NCI-H1092 treated with DMSO at 0.1 percent for 48 hours (cell line): ENCODE results near the gene GNA15.
A peak's percentile ranks its signal among the peaks of the same experiment; 100 is the strongest.
"Not testable (repeated sequence)": the region's sequence is repeated elsewhere in the genome, so short reads cannot be mapped to it uniquely, and the experiment has no call there.

ENCODE experiments used
- DNase-seq: peaks from one replicate; lab custom pipeline; 2025; lab: John Stamatoyannopoulos, UW

GNA15 gene

GRCh38 chr19:3190921-3191805 lies 55.3 kb downstream of the GNA15 start:
- no peak for DNase-seq

GRCh38 chr19:3191806-3192104 lies 55.9 kb downstream of the GNA15 start:
- DNase-seq = not testable (repeated sequence)

GRCh38 chr19:3192228-3192635 lies 56.4 kb downstream of the GNA15 start:
- no peak for DNase-seq

GRCh38 chr19:3192684-3193083 lies 56.9 kb downstream of the GNA15 start:
- no peak for DNase-seq

GRCh38 chr19:3193256-3194105 lies 57.6 kb downstream of the GNA15 start:
- no peak for DNase-seq

- no peak for DNase-seq
These were observed 58.6 kb downstream of the GNA15 start for GRCh38 chr19:3194106-3195087.

- DNase-seq = peak; percentile 12
These were observed 60.5 kb downstream of the GNA15 start for GRCh38 chr19:3196064-3196932.

- no peak for DNase-seq
These were observed 61.0 kb downstream of the GNA15 start for GRCh38 chr19:3196933-3197205.

- no peak for DNase-seq
These were observed 63.3 kb downstream of the GNA15 start for GRCh38 chr19:3198901-3199700.

- no peak for DNase-seq
These were observed 65.4 kb downstream of the GNA15 start for GRCh38 chr19:3201072-3201700.

- no peak for DNase-seq
These were observed 66.1 kb downstream of the GNA15 start for GRCh38 chr19:3201911-3202310.

GRCh38 chr19:3202346-3202745 lies 66.5 kb downstream of the GNA15 start:
- no peak for DNase-seq

GRCh38 chr19:3202895-3203294 lies 67.1 kb downstream of the GNA15 start:
- not testable (repeated sequence) for DNase-seq

GRCh38 chr19:3203805-3204645 lies 68.2 kb downstream of the GNA15 start:
- no peak for DNase-seq

GRCh38 chr19:3204646-3205275 lies 68.9 kb downstream of the GNA15 start:
- no peak for DNase-seq

- no peak for DNase-seq
These were observed 70.6 kb downstream of the GNA15 start for GRCh38 chr19:3206216-3206953.

- no peak for DNase-seq
These were observed 71.8 kb downstream of the GNA15 start for GRCh38 chr19:3207461-3208242.
